Endothelial cell of umbilical vein (primary cell): ENCODE results near the gene URAD. TPM values are rescaled to one million over a fixed set of nuclear protein-coding genes. Genes with fewer than 3 reads are reported as not detected.

Experiments
- BruUV-seq: library from RNA; stranded (reverse); fragments of 400-500 nt; replicated peaks from 2 replicates; lab custom pipeline; 2021; lab: Mats Ljungman, UMichigan
- CTCF ChIA-PET: fragments of 300-600, 350-600 bp; sonication (Branson Sonifier 250); formaldehyde crosslinking; loops from one replicate; lab custom pipeline; 2021; ENCODE audit warnings: antibody characterized with exemption, inconsistent platforms; lab: Charles Lee
- POLR2A ChIA-PET: fragments of 300-600, 350-600 bp; sonication (Branson Sonifier 250); formaldehyde crosslinking; loops from one replicate; lab custom pipeline; 2021; ENCODE audit warnings: antibody characterized with exemption, inconsistent platforms; lab: Charles Lee
- DNase-seq: peaks from one replicate; pipeline ENCODE4 v3.0.0-alpha.2; 2011; ENCODE audit warnings: low read depth, low spot score
- FAIRE-seq: peaks from 2 replicates; lab custom pipeline; 2011; peaks lifted over from hg19 to GRCh38; lab: Jason Lieb, UNC
- H2AFZ ChIP-seq: 2 replicates; pipeline ENCODE4 v1.6.0; 2012; ENCODE audit warnings: low read depth, low read length, control low read depth, inconsistent platforms
- H3K27ac ChIP-seq: 2 replicates; pipeline ENCODE4 v1.5.1; 2011; ENCODE audit warnings: low read depth, mild to moderate bottlenecking, control low read depth, low read length, moderate library complexity; ENCODE audit not compliant: insufficient read depth
- H3K27me3 ChIP-seq, 2 experiments: 2 replicates each; pipeline versions ENCODE4 v1.6.0 to v1.6.1; 2011; ENCODE audit warnings: low read length in 2 of 2, mixed read lengths in 1 of 2; ENCODE audit not compliant: control insufficient read depth in 2 of 2, insufficient read depth in 2 of 2
- H3K36me3 ChIP-seq, 2 experiments: 2 replicates in 1 of 2; 3 replicates in 1 of 2; pipeline ENCODE4 v1.5.1; 2011; ENCODE audit warnings: low read length in 2 of 2, mild to moderate bottlenecking in 1 of 2, moderate library complexity in 1 of 2; ENCODE audit not compliant: control insufficient read depth in 2 of 2, insufficient read depth in 2 of 2; ENCODE audit errors: extremely low read depth in 1 of 2
- H3K4me1 ChIP-seq: 3 replicates; pipeline ENCODE4 v1.5.1; 2011; ENCODE audit warnings: mild to moderate bottlenecking, low read length; ENCODE audit not compliant: control insufficient read depth, insufficient read depth; ENCODE audit errors: extremely low read depth
- H3K4me2 ChIP-seq: 2 replicates; pipeline ENCODE4 v1.6.1; 2011; ENCODE audit warnings: low read length, control low read depth, mixed read lengths; ENCODE audit not compliant: insufficient read depth
- H3K4me3 ChIP-seq, 3 experiments: fragments of 200-600 bp in 1 of 3; sonication (generic), shearing (Covaris generic) in 1 of 3; replicated peaks in 1 of 3; 2 replicates each; pipeline ENCODE4 v1.5.1; 2011 to 2016; ENCODE audit warnings: control low read depth in 3 of 3, low read length in 3 of 3, mild to moderate bottlenecking in 2 of 3, inconsistent platforms in 1 of 3, low read depth in 1 of 3, moderate library complexity in 1 of 3; ENCODE audit not compliant: insufficient read depth in 1 of 3
- H3K79me2 ChIP-seq: 2 replicates; pipeline ENCODE4 v1.6.0; 2012; ENCODE audit warnings: low read length, inconsistent platforms; ENCODE audit not compliant: control insufficient read depth, insufficient read depth
- H3K9ac ChIP-seq: replicated peaks from 2 replicates; pipeline ENCODE3; 2011; ENCODE audit warnings: low read length, control low read depth; ENCODE audit not compliant: insufficient read depth; ENCODE audit errors: extremely low read depth
- H3K9me1 ChIP-seq: replicated peaks from 3 replicates; pipeline ENCODE4 v1.6.0; 2011; ENCODE audit warnings: mild to moderate bottlenecking, low read length; ENCODE audit not compliant: control insufficient read depth, insufficient read depth; ENCODE audit errors: extremely low read depth
- H3K9me3 ChIP-seq: replicated peaks from 2 replicates; pipeline ENCODE4 v1.5.1; 2012; ENCODE audit warnings: low read length, inconsistent platforms; ENCODE audit not compliant: control insufficient read depth, insufficient read depth
- H4K20me1 ChIP-seq: replicated peaks from 2 replicates; pipeline ENCODE3; 2011; ENCODE audit warnings: mild to moderate bottlenecking, low read length; ENCODE audit not compliant: control insufficient read depth, insufficient read depth; ENCODE audit errors: extremely low read depth
- CTCF ChIP-seq, 2 donors: IDR thresholded peaks; 1 replicate in 1 of 2; 2 replicates in 1 of 2; pipeline ENCODE4 v1.5.1; 2011; ENCODE audit warnings: low read length in 2 of 2, mild to moderate bottlenecking in 2 of 2, moderate library complexity in 2 of 2, control low read depth in 1 of 2, inconsistent platforms in 1 of 2, low read depth in 1 of 2; ENCODE audit not compliant: insufficient read depth in 1 of 2; ENCODE audit errors: extremely low read depth in 1 of 2
- EZH2 ChIP-seq: IDR thresholded peaks from 2 replicates; pipeline ENCODE4 v1.6.1; 2012; ENCODE audit warnings: borderline replicate concordance, low read depth, mild to moderate bottlenecking, moderate library complexity, low read length, inconsistent platforms; ENCODE audit not compliant: severe bottlenecking
- FOS ChIP-seq: IDR thresholded peaks from 2 replicates; pipeline ENCODE4 v1.6.1; 2011; ENCODE audit warnings: mild to moderate bottlenecking, low read length, moderate library complexity, borderline replicate concordance; ENCODE audit not compliant: insufficient read depth
- GATA2 ChIP-seq: IDR thresholded peaks from 2 replicates; pipeline ENCODE4 v1.7.0; 2011; ENCODE audit warnings: low read depth, mild to moderate bottlenecking, moderate library complexity, mixed read lengths, low read length; ENCODE audit not compliant: insufficient read length, insufficient read depth
- JUN ChIP-seq: IDR thresholded peaks from 2 replicates; pipeline ENCODE4 v1.6.1; 2011; ENCODE audit warnings: borderline replicate concordance, low read depth; ENCODE audit not compliant: insufficient read length, insufficient read depth
- MAX ChIP-seq: IDR thresholded peaks from 2 replicates; pipeline ENCODE4 v1.6.1; 2011; ENCODE audit not compliant: insufficient read depth, insufficient read length
- MYC ChIP-seq: IDR thresholded peaks from one replicate; pipeline ENCODE4 v1.6.1; 2011; ENCODE audit warnings: mild to moderate bottlenecking, low read depth, low read length
- POLR2A ChIP-seq: IDR thresholded peaks from 2 replicates; pipeline ENCODE4 v1.6.1; 2012; ENCODE audit warnings: low read depth, mild to moderate bottlenecking, control low read depth, low read length
- POLR2AphosphoS5 ChIP-seq: IDR thresholded peaks from 2 replicates; pipeline ENCODE4 v1.6.1; 2012; ENCODE audit warnings: low read depth, mild to moderate bottlenecking, control low read depth, low read length, moderate library complexity; ENCODE audit not compliant: insufficient read depth
- dilution Hi-C: fragments of 300-500 bp; cut with MboI; formaldehyde crosslinking; loops from one replicate; pipeline ENCODE4 v1.15.0; 2019; ENCODE audit warnings: low sequenced_read_pairs; ENCODE audit not compliant: extremely low pct_ligation_motif_present
- intact Hi-C: fragments of 100-400 bp; cut with micrococcal nuclease; formaldehyde crosslinking; loops from one replicate; pipeline ENCODE4 v1.10.0; 2022
- polyA plus RNA-seq, 4 experiments: library from polyadenylated mRNA; depleted of rRNA in 3 of 4; stranded (reverse) in 3 of 4; unstranded in 1 of 4; fragments of >200 nt; gene quantifications; 2 replicates each; pipeline versions ENCODE4 v1.2.1 to v1.2.3, GENCODE V29; 2011 to 2012; ENCODE audit warnings: missing spikeins in 1 of 4
- total RNA-seq: library from RNA; stranded (reverse); gene quantifications from 2 replicates; pipeline ENCODE4 v1.2.3, GENCODE V29; 2021

URAD gene
- total and polyA plus RNA-seq, 2 donors (not counting 3 experiments of a cell fraction or from before 2014, with no cell fraction given), result not detected

GRCh38 chr13:28027607-28028364, 39.3 kb upstream of the URAD start:
- DNase-seq, result no peak
- ChIA-PET POLR2A (no interaction called here), CTCF (no interaction called here)
- TF ChIP-seq JUN, result no peak
- H3K79me2 ChIP-seq, result no peaks in the 10 kb centered on the region
- no peak overlapping the region for H3K4me3 ChIP-seq
- no peaks in the 10 kb centered on the region for H4K20me1 ChIP-seq
- no peaks in the 10 kb centered on the region for H3K9me1 ChIP-seq
- no peak overlapping the region for H2AFZ ChIP-seq
- no peaks in the 10 kb centered on the region for H3K4me1 ChIP-seq
- intact Hi-C loops (no loop called here), dilution Hi-C loops (no loop called here)
- BruUV-seq, result no TSS peak
- H3K27me3 ChIP-seq, result peaks cover 0 to 2% of the 10 kb centered on the region in 2 experiments
- no peaks in the 10 kb centered on the region for H3K9me3 ChIP-seq
- no peak for FAIRE-seq
- H3K36me3 ChIP-seq, result no peaks in the 10 kb centered on the region
- no peak overlapping the region for H3K4me2 ChIP-seq
- no peak overlapping the region for H3K27ac ChIP-seq
- H3K9ac ChIP-seq, result no peak overlapping the region

- CTCF ChIA-PET, result no interaction called here
Observed at GRCh38 chr13:28027071-28027470, 38.6 kb upstream of the URAD start.

More at GRCh38 chr13:28027071-28027470, 38.6 kb upstream of the URAD start:
- no peak for DNase-seq
- Histone ChIP-seq H3K79me2 (no peaks in the 10 kb centered on the region), H3K9ac (no peak overlapping the region), H3K27ac (no peak overlapping the region), H3K4me1 (no peaks in the 10 kb centered on the region), H3K4me2 (no peak overlapping the region), H3K9me3 (no peaks in the 10 kb centered on the region), H3K4me3 (no peak overlapping the region), H3K36me3 (no peaks in the 10 kb centered on the region), H2AFZ (no peak overlapping the region), H3K27me3 (peaks cover 0 to 2% of the 10 kb centered on the region in 2 experiments), H3K9me1 (no peaks in the 10 kb centered on the region), H4K20me1 (no peaks in the 10 kb centered on the region)
- FAIRE-seq, result no peak
- POLR2A ChIA-PET, result no interaction called here
- no peak for TF ChIP-seq GATA2
- no peak for TF ChIP-seq MAX
- TF ChIP-seq POLR2A, result no peak
- TF ChIP-seq CTCF (IDR thresholded peaks at IDR 0.05; ENCODE audit: extremely low read depth in 1 of 2, insufficient read depth in 1 of 2, low read depth in 1 of 2, low read length in 2 of 2), result no peak
- TF ChIP-seq EZH2, result no peak
- no peak for TF ChIP-seq JUN
- TF ChIP-seq FOS, result no peak
- no peak for TF ChIP-seq MYC
- TF ChIP-seq POLR2AphosphoS5, result no peak
- no TSS peak for BruUV-seq
- dilution Hi-C loops (no loop called here), intact Hi-C loops (no loop called here)
